Thymus (tissue), 11 donors: ENCODE data around the gene PYCR2. TPM values are rescaled to one million over a fixed set of nuclear protein-coding genes. Genes with fewer than 3 reads are reported as not detected.

ENCODE experiments used
- DNase-seq, 9 donors: peaks; one replicate each; pipeline ENCODE4 v3.0.0-alpha.2; 2013; ENCODE audit warnings: low spot score in 9 of 9, low read depth in 6 of 9, missing footprints in 1 of 9
- H3K27ac ChIP-seq, 2 donors: one replicate each; pipeline ENCODE4 v1.5.1; 2013; ENCODE audit warnings: control low read depth in 1 of 2, low read depth in 1 of 2, low read length in 1 of 2, mild to moderate bottlenecking in 1 of 2, moderate library complexity in 1 of 2
- H3K27me3 ChIP-seq, 2 donors: one replicate each; pipeline ENCODE4 v1.5.1; 2013; ENCODE audit warnings: low read length in 1 of 2; ENCODE audit not compliant: control insufficient read depth in 2 of 2, insufficient read depth in 1 of 2
- H3K36me3 ChIP-seq, 2 donors: one replicate each; pipeline ENCODE4 v1.5.1; 2013; ENCODE audit warnings: low read length in 1 of 2, mild to moderate bottlenecking in 1 of 2, moderate library complexity in 1 of 2; ENCODE audit not compliant: control insufficient read depth in 2 of 2, insufficient read depth in 2 of 2
- H3K4me1 ChIP-seq, 2 donors: one replicate each; pipeline ENCODE4 v1.5.1; 2013; ENCODE audit warnings: low read length in 2 of 2; ENCODE audit not compliant: control insufficient read depth in 2 of 2, insufficient read depth in 2 of 2
- H3K4me3 ChIP-seq, 2 donors: one replicate each; pipeline ENCODE4 v1.5.1; 2013; ENCODE audit warnings: low read length in 2 of 2, control low read depth in 1 of 2, mild to moderate bottlenecking in 1 of 2
- H3K9me3 ChIP-seq, 2 donors: one replicate each; pipeline ENCODE4 v1.5.1; 2013; ENCODE audit warnings: low read length in 1 of 2, mild to moderate bottlenecking in 1 of 2; ENCODE audit not compliant: control insufficient read depth in 2 of 2, insufficient read depth in 1 of 2
- WGBS: extraction: QIAGEN DNeasy Blood & Tissue Kit; methylation state at CpG from one replicate; pipeline ENCODE4 v1.1.7; 2013; 5-methylcytosine and 5-hydroxymethylcytosine counted together
- polyA plus RNA-seq: library from polyadenylated mRNA; stranded (reverse); fragments of 200-250 nt; gene quantifications from one replicate; pipeline ENCODE4 v1.2.3, GENCODE V29; 2013
- total RNA-seq: library from RNA; stranded (reverse); fragments of 120-200 nt; gene quantifications from one replicate; pipeline ENCODE4 v1.2.4, GENCODE V29; 2013
- donor health status: healthy.

The PYCR2 gene
- total and polyA plus RNA-seq, 2 donors: 50.7 to 80.7 TPM

- no peak overlapping the region for H3K27ac ChIP-seq
These were observed 53.1 kb downstream of the PYCR2 start for GRCh38 chr1:225870911-225871310.

More at GRCh38 chr1:225870911-225871310, 53.1 kb downstream of the PYCR2 start:
- 93% methylated on average over 3 of the region's 3 CpGs for WGBS
- no peaks in the 10 kb centered on the region for H3K27me3 ChIP-seq
- H3K4me3 ChIP-seq: no peak overlapping the region
- H3K9me3 ChIP-seq: no peaks in the 10 kb centered on the region
- H3K4me1 ChIP-seq: peaks cover 13 to 25% of the 10 kb centered on the region in 2 donors
- DNase-seq: no peak
- peaks cover 69 to 89% of the 10 kb centered on the region in 2 donors for H3K36me3 ChIP-seq

Other genes with a start within 250 kb of the PYCR2 start
- gene SRP9, start 146.4 kb downstream of the PYCR2 start, total RNA-seq: 310 TPM
- gene SRP9, start 146.4 kb downstream of the PYCR2 start, polyA plus RNA-seq: 362 TPM
- 9.3 TPM for gene EPHX1, start 114.1 kb downstream of the PYCR2 start, total RNA-seq
- gene EPHX1, start 114.1 kb downstream of the PYCR2 start, polyA plus RNA-seq: 13.3 TPM
- gene TMEM63A, start 41.9 kb downstream of the PYCR2 start, total RNA-seq: 19.8 TPM
- gene TMEM63A, start 41.9 kb downstream of the PYCR2 start, polyA plus RNA-seq: 38.8 TPM
- gene LEFTY1, start 35.1 kb downstream of the PYCR2 start, total RNA-seq: 0.47 TPM
- 1.2 TPM for gene LEFTY1, start 35.1 kb downstream of the PYCR2 start, polyA plus RNA-seq
- 0.33 TPM for gene LEFTY2, start 17.0 kb upstream of the PYCR2 start, total RNA-seq
- 1.5 TPM for gene LEFTY2, start 17.0 kb upstream of the PYCR2 start, polyA plus RNA-seq
- gene SDE2, start 75.1 kb upstream of the PYCR2 start, total RNA-seq: 29.7 TPM
- gene SDE2, start 75.1 kb upstream of the PYCR2 start, polyA plus RNA-seq: 13.8 TPM
- 725 TPM for gene H3-3A, start 138.5 kb upstream of the PYCR2 start, total RNA-seq
- 1,694 TPM for gene H3-3A, start 138.5 kb upstream of the PYCR2 start, polyA plus RNA-seq